Suprapubic skin (tissue), 4 donors: Measurements from ENCODE around the gene FAM3A.

Experiments
- CTCF ChIP-seq, 2 donors: fragments of 200-600 bp in 1 of 2; fragments of 450-650 bp in 1 of 2; sonication (generic) in 1 of 2; IDR thresholded peaks; one replicate each; pipeline ENCODE4 v1.5.1; 2016 to 2019; ENCODE audit warnings: antibody characterized with exemption in 2 of 2, mild to moderate bottlenecking in 1 of 2, moderate library complexity in 1 of 2
- POLR2A ChIP-seq, 2 donors: fragments of 450-650 bp; IDR thresholded peaks; one replicate each; pipeline ENCODE4 v1.6.1; 2017; ENCODE audit warnings: antibody characterized with exemption in 2 of 2, mild to moderate bottlenecking in 2 of 2, moderate library complexity in 2 of 2
- POLR2AphosphoS5 ChIP-seq, 3 donors: sonication (generic); formaldehyde crosslinking; IDR thresholded peaks; one replicate each; pipeline ENCODE4 v1.6.1; 2017; ENCODE audit warnings: antibody characterized with exemption in 3 of 3

- TF ChIP-seq POLR2A (IDR thresholded peaks at IDR 0.05) (no peak), CTCF (IDR thresholded peaks at IDR 0.05) (no peak), POLR2AphosphoS5 (IDR thresholded peaks at IDR 0.05) (no peak)
These were observed 30.6 kb downstream of the FAM3A start for GRCh38 chrX:154485150-154486051.
